ENCODE measurements around the gene S100A7. TPM values are rescaled to one million over a fixed set of nuclear protein-coding genes. Genes with fewer than 3 reads are reported as not detected.

The S100A7 gene
- total and polyA plus RNA-seq, 2 of the 8 experiments (the other 6 are each of a cell fraction or from before 2014, with no cell fraction given): not detected

DNA sequence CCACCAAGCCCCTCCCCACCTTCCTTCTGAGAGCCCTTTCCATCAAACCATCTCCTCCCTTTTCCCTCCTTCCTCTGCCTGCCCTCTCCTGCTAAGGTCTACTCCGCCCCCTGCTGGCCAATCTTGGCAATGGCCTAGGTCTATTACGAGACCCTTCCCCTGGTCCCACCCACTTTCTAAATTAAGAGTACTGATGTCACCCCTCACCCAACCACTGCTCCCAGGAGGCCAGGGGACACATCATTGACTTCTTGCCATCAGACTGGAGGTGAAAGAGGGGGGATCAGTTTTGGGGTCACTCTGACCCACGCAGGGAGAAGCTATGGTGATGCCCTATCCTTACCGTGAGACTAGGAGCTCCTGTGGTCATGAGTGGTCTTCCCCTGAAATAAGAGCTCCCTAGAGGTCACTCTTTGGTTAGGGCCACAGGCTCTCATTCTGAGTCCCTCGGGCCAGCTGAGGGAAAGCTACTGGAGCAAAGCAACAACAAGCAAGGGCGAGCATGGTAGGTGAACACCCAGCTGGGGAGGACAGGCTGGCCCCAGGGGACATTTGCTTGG, 34.6 kb upstream of the S100A7 start:
- Histone ChIP-seq H4K8ac (ENCODE audit: extremely low read depth, insufficient read depth, low read length) (no peak overlapping the region), H3K4me2 (ENCODE audit: insufficient read depth in 1 of 2, low read depth in 2 of 2, low read length in 2 of 2) (peak overlapping the region in 1 of 2 experiments; percentile 15; a peak in 1 of 4 replicates), H2AK5ac (ENCODE audit: low read depth, low read length) (no peak overlapping the region), H2BK12ac (ENCODE audit: low read depth, low read length) (peak overlapping the region; percentile 82), H3K23me2 (ENCODE audit: low read depth, low read length) (no peaks in the 10 kb centered on the region), H2BK5ac (ENCODE audit: low read depth, low read length) (peak overlapping the region; percentile 60; the same call in 1 of the 2 replicates), H3K4ac (replicated peaks; ENCODE audit: insufficient read length, low read depth, low read length) (no peak overlapping the region), H4K91ac (replicated peaks; ENCODE audit: insufficient read length, low read length) (no peak overlapping the region), H2BK20ac (ENCODE audit: low read length) (0 out of 2 replicates have a peak overlapping the region, but pooled peaks have one; percentile 56), H2AFZ (ENCODE audit: low read length) (peak overlapping the region; percentile 65; the same call in 1 of the 2 replicates), H4K20me1 (replicated peaks in 1 of 2; ENCODE audit: control insufficient read depth in 1 of 2, insufficient read depth in 2 of 2, low read length in 2 of 2) (no peaks in the 10 kb centered on the region), H3K27ac (ENCODE audit: low read depth, low read length) (0 out of 2 replicates have a peak overlapping the region, but pooled peaks have one; percentile 38), H3K79me1 (ENCODE audit: low read depth, low read length) (no peaks in the 10 kb centered on the region), H3K18ac (ENCODE audit: extremely low read depth, low read length) (no peak overlapping the region), H3K23ac (ENCODE audit: insufficient read length) (no peak overlapping the region), H3K79me2 (ENCODE audit: control insufficient read depth in 1 of 2, insufficient read depth in 2 of 2, low read length in 2 of 2) (no peaks in the 10 kb centered on the region), H3K9ac (replicated peaks in 1 of 4; ENCODE audit: extremely low read depth in 1 of 4, low read depth in 3 of 4, low read length in 3 of 4) (0 out of 7 replicates have a peak overlapping the region, but pooled peaks of 1 of the 4 experiments have one; percentile 8), H3K27me3 (replicated peaks in 1 of 4; ENCODE audit: control insufficient read depth in 3 of 4, extremely low read depth in 1 of 4, insufficient read depth in 3 of 4, low read length in 3 of 4) (no peaks in the 10 kb centered on the region), H3K4me1 (replicated peaks in 1 of 4; ENCODE audit: control insufficient read depth in 3 of 4, insufficient read depth in 4 of 4, low read length in 3 of 4) (peaks cover 0 to 6% (median 2%) of the 10 kb centered on the region in 4 experiments; a peak in 4 of 7 replicates), H3K36me3 (ENCODE audit: control insufficient read depth in 2 of 4, insufficient read depth in 4 of 4, low read length in 3 of 4) (no peaks in the 10 kb centered on the region), H2BK120ac (replicated peaks; ENCODE audit: low read depth, low read length) (no peak overlapping the region), H3K4me3 (ENCODE audit: extremely low read depth in 1 of 4, insufficient read depth in 2 of 4, low read depth in 3 of 4, low read length in 4 of 4) (no peak overlapping the region), H3K9me3 (ENCODE audit: insufficient read depth in 2 of 2, low read depth in 1 of 2, low read length in 1 of 2) (no peaks in the 10 kb centered on the region), H2BK15ac (ENCODE audit: low read length) (no peak overlapping the region), H3K14ac (ENCODE audit: insufficient read length) (no peak overlapping the region), H4K5ac (ENCODE audit: insufficient read length, low read depth, low read length) (no peak overlapping the region), H3K56ac (replicated peaks; ENCODE audit: insufficient read length, low read depth, low read length) (no peak overlapping the region)
- peak; percentile 86 for FAIRE-seq
- WGBS, 2 experiments (ENCODE audit: extremely low coverage in 1 of 2, insufficient coverage in 1 of 2, insufficient read length in 1 of 2, insufficient replicate concordance in 2 of 2, low coverage in 1 of 2, low lambda C conversion rate in 2 of 2, missing lambda C conversion rate in 1 of 2): 42% methylated on average over 6 of the region's 6 CpGs; no CpG with 5 or more reads in 1 of the 2 experiments
- CTCF ChIA-PET (ENCODE audit: partially characterized antibody): interaction anchor here (0.6 to 21.4 kb wide), 62 partner anchors 7 to 614 kb away, joined by 3 to 360 read pairs (median 5); partner anchors contain the start of genes CHTOP, PGLYRP4, S100A1 and S100A12
- peak; percentile 82 to 100 for DNase-seq (ENCODE audit: low read depth in 1 of 2, low spot score in 2 of 2)
- POLR2A ChIA-PET (ENCODE audit: partially characterized antibody): interaction anchor here (1.0 to 3.2 kb wide), 5 partner anchors 10 to 139 kb away, joined by 3 to 14 read pairs (median 4); partner anchors contain the start of genes CHTOP and S100A13
- no peak for TF ChIP-seq CHD2 (IDR thresholded peaks at IDR 0.05; ENCODE audit: low read length)
- no peak for TF ChIP-seq CHD1 (IDR thresholded peaks at IDR 0.05; ENCODE audit: low read depth, low read length)
- TF ChIP-seq POU5F1 (IDR thresholded peaks at IDR 0.05; ENCODE audit: low read depth, low read length): no peak
- no peak for TF ChIP-seq FOSL1 (IDR thresholded peaks at IDR 0.05; ENCODE audit: insufficient read depth, low read depth, low read length)
- no peak for TF ChIP-seq RXRA (IDR thresholded peaks at IDR 0.05; ENCODE audit: insufficient read depth, low read depth, low read length)
- TF ChIP-seq, protein P1, sequence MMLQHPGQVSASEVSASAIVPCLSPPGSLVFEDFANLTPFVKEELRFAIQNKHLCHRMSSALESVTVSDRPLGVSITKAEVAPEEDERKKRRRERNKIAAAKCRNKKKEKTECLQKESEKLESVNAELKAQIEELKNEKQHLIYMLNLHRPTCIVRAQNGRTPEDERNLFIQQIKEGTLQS (IDR thresholded peaks at IDR 0.05; ENCODE audit: insufficient read depth, low read depth, low read length): no peak
- no peak for TF ChIP-seq NANOG (IDR thresholded peaks at IDR 0.05; ENCODE audit: insufficient read depth, low read depth, low read length, poor library complexity, severe bottlenecking)
- no peak for TF ChIP-seq ZNF274 (IDR thresholded peaks at IDR 0.05; ENCODE audit: borderline replicate concordance, extremely low read depth, low read length)
- TF ChIP-seq CTBP2 (IDR thresholded peaks at IDR 0.05; ENCODE audit: borderline replicate concordance, insufficient read depth, insufficient read length, low read length): no peak
- TF ChIP-seq POLR2AphosphoS5 (IDR thresholded peaks at IDR 0.05; ENCODE audit: low read depth, low read length): peak; percentile 30; the same call in 1 of the 2 replicates
- TF ChIP-seq RAD21 (IDR thresholded peaks at IDR 0.05 in 1 of 2, conservative IDR thresholded peaks at IDR 0.05 in 1 of 2; ENCODE audit: low read depth in 2 of 2, low read length in 2 of 2): peak; percentile 88 to 97

All from H1 (cell line).